ENCODE results near the gene ZNF22. TPM values are rescaled to one million over a fixed set of nuclear protein-coding genes. Genes with fewer than 3 reads are reported as not detected.

Gene ZNF22
- total RNA-seq, 1 experiment from 2014 or later, result 14.6 TPM

GRCh38 chr10:44983895-44984278 is 16.8 kb upstream of the ZNF22 start:
- TF ChIP-seq TCF7L2 (IDR thresholded peaks at IDR 0.05; ENCODE audit: low read depth, low read length) (no peak), SIN3A (IDR thresholded peaks at IDR 0.05; ENCODE audit: borderline replicate concordance, insufficient read depth, low read depth, low read length) (no peak), POLR2AphosphoS5 (IDR thresholded peaks at IDR 0.05; ENCODE audit: low read depth, low read length) (no peak), REST (IDR thresholded peaks at IDR 0.05; ENCODE audit: insufficient read depth in 1 of 2, low read depth in 2 of 2, low read length in 1 of 2) (no peak)
- TF ChIP-seq, protein P1, sequence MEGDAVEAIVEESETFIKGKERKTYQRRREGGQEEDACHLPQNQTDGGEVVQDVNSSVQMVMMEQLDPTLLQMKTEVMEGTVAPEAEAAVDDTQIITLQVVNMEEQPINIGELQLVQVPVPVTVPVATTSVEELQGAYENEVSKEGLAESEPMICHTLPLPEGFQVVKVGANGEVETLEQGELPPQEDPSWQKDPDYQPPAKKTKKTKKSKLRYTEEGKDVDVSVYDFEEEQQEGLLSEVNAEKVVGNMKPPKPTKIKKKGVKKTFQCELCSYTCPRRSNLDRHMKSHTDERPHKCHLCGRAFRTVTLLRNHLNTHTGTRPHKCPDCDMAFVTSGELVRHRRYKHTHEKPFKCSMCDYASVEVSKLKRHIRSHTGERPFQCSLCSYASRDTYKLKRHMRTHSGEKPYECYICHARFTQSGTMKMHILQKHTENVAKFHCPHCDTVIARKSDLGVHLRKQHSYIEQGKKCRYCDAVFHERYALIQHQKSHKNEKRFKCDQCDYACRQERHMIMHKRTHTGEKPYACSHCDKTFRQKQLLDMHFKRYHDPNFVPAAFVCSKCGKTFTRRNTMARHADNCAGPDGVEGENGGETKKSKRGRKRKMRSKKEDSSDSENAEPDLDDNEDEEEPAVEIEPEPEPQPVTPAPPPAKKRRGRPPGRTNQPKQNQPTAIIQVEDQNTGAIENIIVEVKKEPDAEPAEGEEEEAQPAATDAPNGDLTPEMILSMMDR (IDR thresholded peaks at IDR 0.05), result no peak
- Histone ChIP-seq H3K27ac (ENCODE audit: low read length) (0 out of 2 replicates have a peak overlapping the region, but pooled peaks have one; percentile 24), H3K27me3 (ENCODE audit: control insufficient read depth, insufficient read depth, low read length) (no peaks in the 10 kb centered on the region), H3K4me1 (ENCODE audit: control insufficient read depth, insufficient read depth, low read length) (peaks cover 39% of the 10 kb centered on the region), H3K36me3 (ENCODE audit: control insufficient read depth, insufficient read depth, low read length) (no peaks in the 10 kb centered on the region), H3K4me3 (ENCODE audit: low read depth in 2 of 2, low read length in 2 of 2) (no peak overlapping the region), H3K9me3 (ENCODE audit: control insufficient read depth, insufficient read depth, low read depth, low read length) (no peaks in the 10 kb centered on the region)
- intact Hi-C loops (cut with micrococcal nuclease; ENCODE audit: unreplicated experiment), result no loop called here
- in situ Hi-C loops (cut with HindIII; ENCODE audit: low pct_unique_long_range_greater_than_20kb, low sequenced_read_pairs), result no loop called here
- POLR2A ChIA-PET, result no interaction called here
- CTCF ChIA-PET, result no interaction called here
- ATAC-seq (no peak), DNase-seq (ENCODE audit: low read depth, low spot score) (no peak)
- no TSS peak for BruUV-seq (replicated peaks)

GRCh38 chr10:44984671-44985101 is 16.0 kb upstream of the ZNF22 start:
- no peak overlapping the region for H3K27ac ChIP-seq (ENCODE audit: low read length)

More at GRCh38 chr10:44984671-44985101, 16.0 kb upstream of the ZNF22 start:
- Histone ChIP-seq H3K4me3 (ENCODE audit: low read depth in 2 of 2, low read length in 2 of 2) (no peak overlapping the region), H3K9me3 (ENCODE audit: control insufficient read depth, insufficient read depth, low read depth, low read length) (no peaks in the 10 kb centered on the region), H3K4me1 (ENCODE audit: control insufficient read depth, insufficient read depth, low read length) (peaks cover 31% of the 10 kb centered on the region), H3K27me3 (ENCODE audit: control insufficient read depth, insufficient read depth, low read length) (no peaks in the 10 kb centered on the region), H3K36me3 (ENCODE audit: control insufficient read depth, insufficient read depth, low read length) (no peaks in the 10 kb centered on the region)
- ATAC-seq (no peak), DNase-seq (ENCODE audit: low read depth, low spot score) (no peak)
- intact Hi-C loops (cut with micrococcal nuclease; ENCODE audit: unreplicated experiment) (no loop called here), in situ Hi-C loops (cut with HindIII; ENCODE audit: low pct_unique_long_range_greater_than_20kb, low sequenced_read_pairs) (no loop called here)
- POLR2A ChIA-PET, result no interaction called here
- TF ChIP-seq TCF7L2 (IDR thresholded peaks at IDR 0.05; ENCODE audit: low read depth, low read length), result no peak
- TF ChIP-seq POLR2AphosphoS5 (IDR thresholded peaks at IDR 0.05; ENCODE audit: low read depth, low read length), result no peak
- no peak for TF ChIP-seq REST (IDR thresholded peaks at IDR 0.05; ENCODE audit: insufficient read depth in 1 of 2, low read depth in 2 of 2, low read length in 1 of 2)
- TF ChIP-seq SIN3A (IDR thresholded peaks at IDR 0.05; ENCODE audit: borderline replicate concordance, insufficient read depth, low read depth, low read length), result no peak
- TF ChIP-seq, protein P1 (IDR thresholded peaks at IDR 0.05), result no peak
- CTCF ChIA-PET, result no interaction called here
- no TSS peak for BruUV-seq (replicated peaks)
